Heart left ventricle (tissue), 16 donors: ENCODE data around the gene AP4E1. TPM values are rescaled to one million over a fixed set of nuclear protein-coding genes. Genes with fewer than 3 reads are reported as not detected.

ENCODE experiments used
- ATAC-seq, 4 donors: fragments of 200-7000 bp; cut with Tn5 transposase; one replicate each; pipeline ENCODE4 v1.9.1; 2020 to 2022; ENCODE audit warnings: moderate library complexity in 4 of 4, mild to moderate bottlenecking in 3 of 4, moderate number of reproducible peaks in 1 of 4
- DNase-seq, 5 donors: peaks; one replicate each; pipeline ENCODE4 v3.0.0-alpha.2; 2020
- H3K27ac ChIP-seq, 12 donors: fragments of 200-600 bp; sonication (generic) in 4 of 12; one replicate each; pipeline versions ENCODE4 v1.5.0 to v1.8.0; 2016 to 2022; ENCODE audit warnings: mild to moderate bottlenecking in 2 of 12
- H3K27me3 ChIP-seq, 9 donors: fragments of 200-600 bp; sonication (generic) in 2 of 9; one replicate each; pipeline versions ENCODE4 v1.5.1 to v1.8.0; 2016 to 2022; ENCODE audit warnings: mild to moderate bottlenecking in 3 of 9
- H3K36me3 ChIP-seq, 9 donors: fragments of 200-600 bp; sonication (generic) in 2 of 9; one replicate each; pipeline versions ENCODE4 v1.5.0 to v1.8.0; 2018 to 2022; ENCODE audit warnings: mild to moderate bottlenecking in 2 of 9
- H3K4me1 ChIP-seq, 12 donors: fragments of 200-600 bp; sonication (generic) in 4 of 12; one replicate each; pipeline versions ENCODE4 v1.5.0 to v1.8.0; 2016 to 2022; ENCODE audit warnings: mild to moderate bottlenecking in 3 of 12
- H3K4me3 ChIP-seq, 12 donors: fragments of 200-600 bp; sonication (generic) in 4 of 12; one replicate each; pipeline versions ENCODE4 v1.5.0 to v1.8.0; 2017 to 2022; ENCODE audit warnings: mild to moderate bottlenecking in 9 of 12, moderate library complexity in 4 of 12
- H3K9me3 ChIP-seq, 12 donors: fragments of 200-600 bp; sonication (generic) in 4 of 12; one replicate each; pipeline versions ENCODE4 v1.5.0 to v1.8.0; 2016 to 2022; ENCODE audit warnings: mild to moderate bottlenecking in 1 of 12
- POLR2A ChIP-seq, 2 donors: fragments of 450-650 bp; IDR thresholded peaks; one replicate each; pipeline ENCODE4 v1.6.1; 2017; ENCODE audit warnings: antibody characterized with exemption in 2 of 2, mild to moderate bottlenecking in 2 of 2, moderate library complexity in 2 of 2
- WGBS, 4 donors: extraction: QIAGEN DNeasy Blood & Tissue Kit in 2 of 4; methylation state at CpG; one replicate each; pipeline versions ENCODE4 v1.1.5 to v1.1.7; 2013 to 2018; 5-methylcytosine and 5-hydroxymethylcytosine counted together
- intact Hi-C, 10 donors: fragments of 100-400 bp; cut with DNase I; formaldehyde crosslinking; loops; one replicate each; pipeline versions ENCODE4 v1.11.1 to v1.14.2; 2022
- polyA plus RNA-seq, 2 donors: library from polyadenylated mRNA; stranded (reverse); fragments of 200-250 nt; gene quantifications; one replicate each; pipeline ENCODE4 v1.2.3, GENCODE V29; 2013
- total RNA-seq, 9 donors: library from RNA; depleted of rRNA in 2 of 9; stranded (reverse); fragments of >200 nt in 2 of 9; fragmentation: NEBNext Ultra II Directional in 3 of 9; extraction: Animal tissue kit (Norgen Biotek cat#: 25700) in 3 of 9; gene quantifications; one replicate each; pipeline versions ENCODE4 v1.1.0 to v1.2.4, GENCODE V29; 2016 to 2023
- TF ChIP-seq, protein P1 (sequence below), 12 donors: fragments of 200-600 bp; sonication (generic) in 4 of 12; IDR thresholded peaks; one replicate each; pipeline versions ENCODE4 v1.5.0 to v1.8.0; 2018 to 2022; ENCODE audit warnings: antibody characterized with exemption in 12 of 12, mild to moderate bottlenecking in 5 of 12
- donor health status: ischemic (EF 13 %, LVEDD 7.1; RV severe dilation, severe dysfunction).
- donor health status: healthy with polysubstance abuse.
- donor health status: DM: no; HTN: yes; CAD: no.
- donor health status: DM: no; HTN: no; CAD: no.
- donor health status: ischemic (EF 25% LVEDD 6.9; RV normal size, moderate dysfunction).
- donor health status: ischemic (EF 25% LVEDD 5.7; RV mildly dilated, moderate dysfunction).
- donor health status: healthy.
- donor health status: DM: yes; HTN: yes; CAD: no.
- donor health status: ischemic (EF 35%, LVEDD 5.7; RV mildly dilated, moderate dysfunction).
- donor health status: nonischemic (EF 11% LVEDD 7.7; RV severe dilation, severe dysfunction).
- donor health status: DM: yes; HTN: yes; CAD: no.
- donor health status: PGD.
- donor health status: ischemic (EF 29% LVEDD 5.4; RV normal size, mild dysfunction).
- donor health status: nonischemic (EF 23%, LVEDD 6.1; RV moderate dilation, normal function).

Gene AP4E1
- total and polyA plus RNA-seq, 11 donors = 2.2 to 12.0 (median 8.4) TPM

DNA sequence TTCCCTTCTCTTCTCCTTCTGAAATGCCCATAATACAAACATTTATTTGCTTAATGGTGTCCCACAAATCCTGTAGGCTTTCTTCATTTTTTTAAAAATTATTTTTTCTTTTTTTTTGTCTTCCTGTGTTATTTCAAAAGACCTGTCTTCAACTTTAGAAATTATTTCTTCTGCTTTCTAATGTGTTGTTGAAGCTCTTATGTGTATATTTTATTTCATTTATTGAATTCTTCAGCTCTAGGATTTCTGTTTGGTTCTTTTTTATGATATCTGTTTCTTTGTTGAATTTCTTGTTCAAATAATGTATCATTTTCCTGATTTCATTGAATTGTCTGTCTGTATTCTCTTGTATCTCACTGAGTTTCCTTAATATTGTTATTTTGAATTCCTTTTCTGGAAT lies 63.1 kb downstream of the AP4E1 start:
- intact Hi-C loops = no loop called here
- H3K27ac ChIP-seq = no peak overlapping the region
- no peak for DNase-seq
- H3K27me3 ChIP-seq = no peaks in the 10 kb centered on the region
- TF ChIP-seq, protein P1, sequence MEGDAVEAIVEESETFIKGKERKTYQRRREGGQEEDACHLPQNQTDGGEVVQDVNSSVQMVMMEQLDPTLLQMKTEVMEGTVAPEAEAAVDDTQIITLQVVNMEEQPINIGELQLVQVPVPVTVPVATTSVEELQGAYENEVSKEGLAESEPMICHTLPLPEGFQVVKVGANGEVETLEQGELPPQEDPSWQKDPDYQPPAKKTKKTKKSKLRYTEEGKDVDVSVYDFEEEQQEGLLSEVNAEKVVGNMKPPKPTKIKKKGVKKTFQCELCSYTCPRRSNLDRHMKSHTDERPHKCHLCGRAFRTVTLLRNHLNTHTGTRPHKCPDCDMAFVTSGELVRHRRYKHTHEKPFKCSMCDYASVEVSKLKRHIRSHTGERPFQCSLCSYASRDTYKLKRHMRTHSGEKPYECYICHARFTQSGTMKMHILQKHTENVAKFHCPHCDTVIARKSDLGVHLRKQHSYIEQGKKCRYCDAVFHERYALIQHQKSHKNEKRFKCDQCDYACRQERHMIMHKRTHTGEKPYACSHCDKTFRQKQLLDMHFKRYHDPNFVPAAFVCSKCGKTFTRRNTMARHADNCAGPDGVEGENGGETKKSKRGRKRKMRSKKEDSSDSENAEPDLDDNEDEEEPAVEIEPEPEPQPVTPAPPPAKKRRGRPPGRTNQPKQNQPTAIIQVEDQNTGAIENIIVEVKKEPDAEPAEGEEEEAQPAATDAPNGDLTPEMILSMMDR (IDR thresholded peaks at IDR 0.05) = no peak
- TF ChIP-seq POLR2A (IDR thresholded peaks at IDR 0.05) = no peak
- H3K4me3 ChIP-seq = no peak overlapping the region
- ATAC-seq = no peak
- peaks cover 0 to 84% (median 39%) of the 10 kb centered on the region in 9 donors for H3K36me3 ChIP-seq
- H3K9me3 ChIP-seq = peaks cover 0 to 56% (median 20%) of the 10 kb centered on the region in 12 donors
- peaks cover 0 to 5% (median 0%) of the 10 kb centered on the region in 12 donors for H3K4me1 ChIP-seq

DNA sequence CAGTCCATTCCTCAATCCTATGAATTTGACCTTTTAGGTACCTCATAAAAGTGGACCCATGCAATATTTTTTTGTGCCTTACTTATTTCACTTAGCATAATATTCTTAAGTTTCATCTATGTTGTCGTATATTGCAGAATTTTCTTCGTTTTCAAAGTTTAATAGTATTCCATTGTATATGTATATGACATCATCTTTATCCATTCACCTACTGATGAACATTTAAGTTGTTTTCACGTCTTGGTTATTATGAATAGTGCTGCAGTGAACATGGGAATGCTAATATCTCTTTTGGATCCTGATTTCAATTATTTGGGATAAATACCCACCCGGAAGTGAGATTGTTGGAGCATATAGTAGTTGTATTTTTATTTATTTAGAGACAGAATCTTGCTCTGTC lies 65.1 kb downstream of the AP4E1 start:
- no peak overlapping the region for H3K4me3 ChIP-seq
- peaks cover 0 to 18% (median 11%) of the 10 kb centered on the region in 12 donors for H3K4me1 ChIP-seq
- TF ChIP-seq, protein P1 (IDR thresholded peaks at IDR 0.05) = no peak
- no peak for TF ChIP-seq POLR2A (IDR thresholded peaks at IDR 0.05)
- ATAC-seq (no peak), DNase-seq (no peak)
- no peaks in the 10 kb centered on the region for H3K27me3 ChIP-seq
- 72 to 98% (median 85%) methylated on average over 4 of the region's 4 CpGs for WGBS, 4 donors
- no peak overlapping the region for H3K27ac ChIP-seq
- intact Hi-C loops = no loop called here
- peaks cover 0 to 41% (median 20%) of the 10 kb centered on the region in 12 donors for H3K9me3 ChIP-seq
- peaks cover 0 to 76% (median 34%) of the 10 kb centered on the region in 9 donors for H3K36me3 ChIP-seq

DNA sequence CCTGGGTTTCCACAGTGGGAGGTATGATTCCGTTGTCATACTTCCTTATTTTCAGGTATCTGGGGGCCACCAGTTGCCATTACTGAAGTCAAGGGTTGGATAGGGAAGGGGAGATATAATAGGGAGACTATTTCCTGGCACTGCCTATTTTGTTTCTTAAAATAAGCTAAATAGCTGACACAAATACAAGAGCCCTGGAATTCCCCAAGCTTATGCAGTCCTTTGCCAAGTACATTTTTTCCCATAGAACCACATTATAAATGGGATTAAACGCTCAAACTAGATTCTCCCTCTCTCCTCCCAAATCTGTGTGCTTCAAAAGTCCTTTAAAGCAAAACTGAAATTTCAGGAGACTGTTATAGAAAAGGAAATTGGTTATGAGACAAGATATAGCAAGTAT lies 68.7 kb downstream of the AP4E1 start:
- intact Hi-C loops = no loop called here
- H3K9me3 ChIP-seq = peaks cover 0 to 15% (median 2%) of the 10 kb centered on the region in 12 donors
- H3K36me3 ChIP-seq = peaks cover 0 to 56% (median 13%) of the 10 kb centered on the region in 9 donors
- peaks cover 0 to 18% (median 11%) of the 10 kb centered on the region in 12 donors for H3K4me1 ChIP-seq
- no peak for DNase-seq
- 32 to 45% (median 35%) methylated on average over 2 of the region's 2 CpGs for WGBS, 4 donors
- TF ChIP-seq, protein P1 (IDR thresholded peaks at IDR 0.05) = no peak
- TF ChIP-seq POLR2A (IDR thresholded peaks at IDR 0.05) = no peak
- H3K27me3 ChIP-seq = no peaks in the 10 kb centered on the region
- peak overlapping the region in 1 of 12 donors; percentile 46 for H3K27ac ChIP-seq
- no peak overlapping the region for H3K4me3 ChIP-seq
- peak in 1 of 4 donors; percentile 63 for ATAC-seq

DNA sequence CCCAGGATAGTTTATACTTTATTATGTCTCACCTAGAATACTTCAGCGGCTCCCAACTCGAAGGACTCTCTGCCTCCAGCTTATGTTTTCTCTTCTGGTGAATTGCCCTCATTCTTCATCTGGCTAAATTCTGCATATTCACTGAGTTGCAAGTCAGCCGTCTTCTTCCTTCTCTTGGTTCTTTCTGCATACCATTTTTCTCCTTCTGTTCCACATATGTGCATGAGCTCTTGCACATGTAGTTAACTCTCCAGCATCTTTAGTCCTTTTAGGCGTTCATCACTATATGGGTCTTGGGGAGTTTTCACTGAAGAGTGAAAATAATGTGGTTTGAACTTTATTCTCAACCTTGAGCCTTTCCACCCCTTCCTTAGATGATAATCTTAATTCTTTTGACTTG lies 70.1 kb downstream of the AP4E1 start:
- H3K27me3 ChIP-seq = no peaks in the 10 kb centered on the region
- no peak overlapping the region for H3K27ac ChIP-seq
- H3K9me3 ChIP-seq = peaks cover 0 to 9% (median 0%) of the 10 kb centered on the region in 12 donors
- intact Hi-C loops = no loop called here
- peaks cover 0 to 18% (median 11%) of the 10 kb centered on the region in 12 donors for H3K4me1 ChIP-seq
- TF ChIP-seq, protein P1 (IDR thresholded peaks at IDR 0.05) = no peak
- TF ChIP-seq POLR2A (IDR thresholded peaks at IDR 0.05) = no peak
- peaks cover 0 to 44% (median 5%) of the 10 kb centered on the region in 9 donors for H3K36me3 ChIP-seq
- DNase-seq (no peak), ATAC-seq (no peak)
- WGBS, 4 donors = 94 to 98% (median 97%) methylated on average over 4 of the region's 4 CpGs
- no peak overlapping the region for H3K4me3 ChIP-seq
